HCT116 (cell line): ENCODE measurements around the gene IRX1. TPM values are rescaled to one million over a fixed set of nuclear protein-coding genes. Genes with fewer than 3 reads are reported as not detected.

Experiments used
- ATAC-seq: fragments of 200-7000 bp; cut with Tn5 transposase; 2 replicates; pipeline ENCODE4 v1.9.1; 2020; ENCODE audit warnings: mild to moderate bottlenecking, moderate library complexity
- BruUV-seq: library from RNA; stranded (reverse); fragments of 400-500 nt; replicated peaks from 2 replicates; lab custom pipeline; 2021; lab: Mats Ljungman, UMichigan
- CTCF ChIA-PET: fragments of 300-600 bp; sonication (Branson Sonifier 250); formaldehyde crosslinking; loops from one replicate; lab custom pipeline; 2021; ENCODE audit warnings: antibody characterized with exemption; lab: Charles Lee
- POLR2A ChIA-PET: fragments of 300-600, 350-600 bp; sonication (Branson Sonifier 250); formaldehyde crosslinking; loops from one replicate; lab custom pipeline; 2021; ENCODE audit warnings: antibody characterized with exemption; lab: Charles Lee
- RAD21 ChIA-PET, 2 experiments: fragments of 300-600 bp; sonication (Branson Sonifier 250); formaldehyde crosslinking; loops; one replicate each; lab custom pipeline; 2023; ENCODE audit warnings: low total read pairs in 2 of 2; ENCODE audit not compliant: uncharacterized antibody in 2 of 2, unreplicated experiment in 2 of 2, low non-redundant PET in 1 of 2; lab: Charles Lee
- DNase-seq: peaks from one replicate; pipeline ENCODE4 v3.0.0-alpha.2; 2010; ENCODE audit warnings: low read depth, low spot score
- H2AFZ ChIP-seq: fragments of 200-600 bp; shearing (Covaris generic), sonication (generic); 2 replicates; pipeline ENCODE4 v1.6.1; 2017; ENCODE audit warnings: low read depth, mixed run types, mixed read lengths, antibody characterized with exemption, low read length; ENCODE audit not compliant: poor library complexity, severe bottlenecking
- H3K27ac ChIP-seq: 2 replicates; pipeline ENCODE4 v1.5.1; 2012; ENCODE audit warnings: low read depth, low read length
- H3K27me3 ChIP-seq: fragments of 200-600 bp; sonication (generic); 2 replicates; pipeline ENCODE4 v1.6.1; 2016; ENCODE audit warnings: mixed run types, low read length, mixed read lengths; ENCODE audit not compliant: insufficient read depth
- H3K36me3 ChIP-seq, 2 experiments: fragments of 200-500 bp in 1 of 2; fragments of 200-600 bp in 1 of 2; sonication (Bioruptor generic) in 1 of 2; sonication (generic) in 1 of 2; 2 replicates each; pipeline versions ENCODE4 v1.5.1 to v1.6.1; 2014 to 2016; ENCODE audit warnings: low read length in 2 of 2, inconsistent platforms in 1 of 2, mixed read lengths in 1 of 2, mixed run types in 1 of 2; ENCODE audit not compliant: insufficient read depth in 2 of 2, control insufficient read depth in 1 of 2
- H3K4me1 ChIP-seq, 2 experiments: fragments of 200-600 bp in 1 of 2; sonication (generic) in 1 of 2; 2 replicates each; pipeline versions ENCODE4 v1.5.1 to v1.6.1; 2012 to 2017; ENCODE audit warnings: low read length in 2 of 2, inconsistent platforms in 1 of 2, mild to moderate bottlenecking in 1 of 2, mixed read lengths in 1 of 2, mixed run types in 1 of 2, moderate library complexity in 1 of 2; ENCODE audit not compliant: insufficient read depth in 2 of 2, control insufficient read depth in 1 of 2
- H3K4me2 ChIP-seq: fragments of 200-600 bp; sonication (generic); 2 replicates; pipeline ENCODE4 v1.6.1; 2017; ENCODE audit warnings: mixed run types, low read length, mixed read lengths
- H3K4me3 ChIP-seq, 2 experiments: fragments of 200-600 bp in 1 of 2; sonication (generic) in 1 of 2; replicated peaks in 1 of 2; 2 replicates each; pipeline ENCODE4 v1.5.1; 2011 to 2016; ENCODE audit warnings: low read length in 2 of 2, control low read depth in 1 of 2, low read depth in 1 of 2, mild to moderate bottlenecking in 1 of 2, mixed read lengths in 1 of 2, mixed run types in 1 of 2
- H3K79me2 ChIP-seq: fragments of 200-600 bp; sonication (generic); 2 replicates; pipeline ENCODE4 v1.6.1; 2017; ENCODE audit warnings: mild to moderate bottlenecking, mixed run types, low read length, moderate library complexity, mixed read lengths; ENCODE audit not compliant: insufficient read depth
- H3K9ac ChIP-seq: fragments of 200-600 bp; sonication (generic); 2 replicates; pipeline ENCODE4 v1.6.1; 2016; ENCODE audit warnings: low read length, mixed read lengths
- H3K9me2 ChIP-seq: fragments of 200-600 bp; sonication (generic), shearing (Covaris generic); 2 replicates; pipeline ENCODE4 v1.6.1; 2017; ENCODE audit warnings: mixed run types, mild to moderate bottlenecking, moderate library complexity; ENCODE audit not compliant: insufficient read depth
- H3K9me3 ChIP-seq, 2 experiments: fragments of 200-500 bp in 1 of 2; fragments of 200-600 bp in 1 of 2; sonication (Bioruptor generic) in 1 of 2; sonication (generic) in 1 of 2; 2 replicates each; pipeline ENCODE4 v1.6.1; 2014 to 2017; ENCODE audit warnings: low read length in 2 of 2, mixed read lengths in 2 of 2, inconsistent platforms in 1 of 2, low read depth in 1 of 2, mild to moderate bottlenecking in 1 of 2, mixed run types in 1 of 2, moderate library complexity in 1 of 2; ENCODE audit not compliant: control insufficient read depth in 1 of 2, insufficient read depth in 1 of 2
- H4K20me1 ChIP-seq: fragments of 200-600 bp; sonication (generic), shearing (Covaris generic); 2 replicates; pipeline ENCODE4 v1.6.1; 2017; ENCODE audit warnings: mixed run types, mild to moderate bottlenecking, moderate library complexity; ENCODE audit not compliant: insufficient read depth
- CBX3 ChIP-seq: IDR thresholded peaks from 2 replicates; pipeline ENCODE4 v1.6.1; 2012; ENCODE audit warnings: low read depth
- CEBPB ChIP-seq: IDR thresholded peaks from 2 replicates; pipeline ENCODE4 v1.6.1; 2012; ENCODE audit warnings: low read depth
- ELF1 ChIP-seq: IDR thresholded peaks from 2 replicates; pipeline ENCODE4 v1.6.1; 2012; ENCODE audit warnings: low read depth, borderline replicate concordance
- EZH2 ChIP-seq: fragments of 200-600 bp; sonication (generic); IDR thresholded peaks from 2 replicates; pipeline ENCODE4 v1.6.1; 2017; ENCODE audit warnings: antibody characterized with exemption, mixed run types
- JUND ChIP-seq: IDR thresholded peaks from 2 replicates; pipeline ENCODE4 v1.6.1; 2012
- POLR2A ChIP-seq: IDR thresholded peaks from 2 replicates; pipeline ENCODE4 v1.7.0; 2011; ENCODE audit warnings: borderline replicate concordance; ENCODE audit not compliant: insufficient read depth, insufficient read length; ENCODE audit errors: extremely low read depth
- POLR2AphosphoS5 ChIP-seq: IDR thresholded peaks from 2 replicates; pipeline ENCODE4 v1.6.1; 2011; ENCODE audit warnings: mild to moderate bottlenecking, low read depth, low read length, moderate library complexity
- RAD21 ChIP-seq: IDR thresholded peaks from 2 replicates; pipeline ENCODE4 v1.6.1; 2012; ENCODE audit warnings: low read depth, mild to moderate bottlenecking
- REST ChIP-seq: IDR thresholded peaks from 2 replicates; pipeline ENCODE4 v1.6.1; 2012; ENCODE audit warnings: low read depth
- SP1 ChIP-seq: IDR thresholded peaks from 2 replicates; pipeline ENCODE4 v1.6.1; 2012; ENCODE audit warnings: low read depth
- intact Hi-C: fragments of 100-400 bp; cut with micrococcal nuclease; formaldehyde crosslinking; loops from 2 replicates; pipeline ENCODE4 v1.10.0; 2022
- total RNA-seq: library from RNA; stranded (reverse); gene quantifications from one replicate; pipeline ENCODE4 v1.2.1, GENCODE V29; 2021; ENCODE audit not compliant: unreplicated experiment
- TF ChIP-seq, protein P1 (sequence below), 3 experiments: fragments of 200-600 bp in 1 of 3; sonication (generic) in 1 of 3; IDR thresholded peaks in 2 of 3; conservative IDR thresholded peaks in 1 of 3; 2 replicates each; pipeline ENCODE4 v1.5.1; 2012 to 2017; ENCODE audit warnings: low read depth in 2 of 3, low read length in 2 of 3, antibody characterized with exemption in 1 of 3, borderline replicate concordance in 1 of 3, control low read depth in 1 of 3, mild to moderate bottlenecking in 1 of 3, mixed read lengths in 1 of 3, mixed run types in 1 of 3, moderate library complexity in 1 of 3; ENCODE audit not compliant: insufficient read depth in 1 of 3
- TF ChIP-seq, protein P2 (sequence below): IDR thresholded peaks from 2 replicates; pipeline ENCODE4 v1.6.1; 2012
- TF ChIP-seq, protein P3 (sequence below): IDR thresholded peaks from 2 replicates; pipeline ENCODE4 v1.6.1; 2011; ENCODE audit warnings: mild to moderate bottlenecking, low read length, moderate library complexity; ENCODE audit not compliant: insufficient replicate concordance; ENCODE audit errors: extremely low read depth

Gene IRX1
- total RNA-seq, 1 experiment from 2014 or later = not detected

GRCh38 chr5:3615217-3615616 lies 19.6 kb downstream of the IRX1 start (continued):
- TF ChIP-seq, protein P1, sequence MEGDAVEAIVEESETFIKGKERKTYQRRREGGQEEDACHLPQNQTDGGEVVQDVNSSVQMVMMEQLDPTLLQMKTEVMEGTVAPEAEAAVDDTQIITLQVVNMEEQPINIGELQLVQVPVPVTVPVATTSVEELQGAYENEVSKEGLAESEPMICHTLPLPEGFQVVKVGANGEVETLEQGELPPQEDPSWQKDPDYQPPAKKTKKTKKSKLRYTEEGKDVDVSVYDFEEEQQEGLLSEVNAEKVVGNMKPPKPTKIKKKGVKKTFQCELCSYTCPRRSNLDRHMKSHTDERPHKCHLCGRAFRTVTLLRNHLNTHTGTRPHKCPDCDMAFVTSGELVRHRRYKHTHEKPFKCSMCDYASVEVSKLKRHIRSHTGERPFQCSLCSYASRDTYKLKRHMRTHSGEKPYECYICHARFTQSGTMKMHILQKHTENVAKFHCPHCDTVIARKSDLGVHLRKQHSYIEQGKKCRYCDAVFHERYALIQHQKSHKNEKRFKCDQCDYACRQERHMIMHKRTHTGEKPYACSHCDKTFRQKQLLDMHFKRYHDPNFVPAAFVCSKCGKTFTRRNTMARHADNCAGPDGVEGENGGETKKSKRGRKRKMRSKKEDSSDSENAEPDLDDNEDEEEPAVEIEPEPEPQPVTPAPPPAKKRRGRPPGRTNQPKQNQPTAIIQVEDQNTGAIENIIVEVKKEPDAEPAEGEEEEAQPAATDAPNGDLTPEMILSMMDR (IDR thresholded peaks at IDR 0.05 in 2 of 3, conservative IDR thresholded peaks at IDR 0.05 in 1 of 3; ENCODE audit: borderline replicate concordance in 1 of 3, insufficient read depth in 1 of 3, low read depth in 2 of 3, low read length in 2 of 3) = no peak
- TF ChIP-seq JUND (no peak), POLR2AphosphoS5 (no peak), CEBPB (no peak), POLR2A (no peak), REST (no peak), SP1 (no peak), ELF1 (no peak)
- TF ChIP-seq, protein P2, sequence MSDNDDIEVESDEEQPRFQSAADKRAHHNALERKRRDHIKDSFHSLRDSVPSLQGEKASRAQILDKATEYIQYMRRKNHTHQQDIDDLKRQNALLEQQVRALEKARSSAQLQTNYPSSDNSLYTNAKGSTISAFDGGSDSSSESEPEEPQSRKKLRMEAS = no peak

- H3K4me2 ChIP-seq = no peak overlapping the region
- no peak overlapping the region for H3K9ac ChIP-seq
- BruUV-seq = no TSS peak
- H3K36me3 ChIP-seq = no peaks in the 10 kb centered on the region
- H3K27ac ChIP-seq = no peak overlapping the region
- ChIA-PET RAD21 (no interaction called here), CTCF (no interaction called here), POLR2A (no interaction called here)
- peaks cover 6 to 13% of the 10 kb centered on the region in 2 experiments; a peak in 2 of 4 replicates for H3K9me3 ChIP-seq
- H3K4me1 ChIP-seq = no peaks in the 10 kb centered on the region
- no peak for ATAC-seq
- DNase-seq = no peak
- no peaks in the 10 kb centered on the region for H3K79me2 ChIP-seq
- H3K4me3 ChIP-seq = no peak overlapping the region
- H2AFZ ChIP-seq = no peak overlapping the region
- intact Hi-C loops = no loop called here
- H3K27me3 ChIP-seq = no peaks in the 10 kb centered on the region
- no peaks in the 10 kb centered on the region for H3K9me2 ChIP-seq
- H4K20me1 ChIP-seq = no peaks in the 10 kb centered on the region
- TF ChIP-seq REST (no peak), EZH2 (no peak), SP1 (no peak), RAD21 (no peak), CBX3 (no peak), POLR2AphosphoS5 (no peak), CEBPB (no peak)
- TF ChIP-seq, protein P3, sequence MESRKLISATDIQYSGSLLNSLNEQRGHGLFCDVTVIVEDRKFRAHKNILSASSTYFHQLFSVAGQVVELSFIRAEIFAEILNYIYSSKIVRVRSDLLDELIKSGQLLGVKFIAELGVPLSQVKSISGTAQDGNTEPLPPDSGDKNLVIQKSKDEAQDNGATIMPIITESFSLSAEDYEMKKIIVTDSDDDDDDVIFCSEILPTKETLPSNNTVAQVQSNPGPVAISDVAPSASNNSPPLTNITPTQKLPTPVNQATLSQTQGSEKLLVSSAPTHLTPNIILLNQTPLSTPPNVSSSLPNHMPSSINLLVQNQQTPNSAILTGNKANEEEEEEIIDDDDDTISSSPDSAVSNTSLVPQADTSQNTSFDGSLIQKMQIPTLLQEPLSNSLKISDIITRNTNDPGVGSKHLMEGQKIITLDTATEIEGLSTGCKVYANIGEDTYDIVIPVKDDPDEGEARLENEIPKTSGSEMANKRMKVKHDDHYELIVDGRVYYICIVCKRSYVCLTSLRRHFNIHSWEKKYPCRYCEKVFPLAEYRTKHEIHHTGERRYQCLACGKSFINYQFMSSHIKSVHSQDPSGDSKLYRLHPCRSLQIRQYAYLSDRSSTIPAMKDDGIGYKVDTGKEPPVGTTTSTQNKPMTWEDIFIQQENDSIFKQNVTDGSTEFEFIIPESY = no peak
- TF ChIP-seq, protein P2 = no peak
These were observed 20.2 kb downstream of the IRX1 start for GRCh38 chr5:3615829-3616228.
